ENCODE data around the gene HAUS2.

DNA sequence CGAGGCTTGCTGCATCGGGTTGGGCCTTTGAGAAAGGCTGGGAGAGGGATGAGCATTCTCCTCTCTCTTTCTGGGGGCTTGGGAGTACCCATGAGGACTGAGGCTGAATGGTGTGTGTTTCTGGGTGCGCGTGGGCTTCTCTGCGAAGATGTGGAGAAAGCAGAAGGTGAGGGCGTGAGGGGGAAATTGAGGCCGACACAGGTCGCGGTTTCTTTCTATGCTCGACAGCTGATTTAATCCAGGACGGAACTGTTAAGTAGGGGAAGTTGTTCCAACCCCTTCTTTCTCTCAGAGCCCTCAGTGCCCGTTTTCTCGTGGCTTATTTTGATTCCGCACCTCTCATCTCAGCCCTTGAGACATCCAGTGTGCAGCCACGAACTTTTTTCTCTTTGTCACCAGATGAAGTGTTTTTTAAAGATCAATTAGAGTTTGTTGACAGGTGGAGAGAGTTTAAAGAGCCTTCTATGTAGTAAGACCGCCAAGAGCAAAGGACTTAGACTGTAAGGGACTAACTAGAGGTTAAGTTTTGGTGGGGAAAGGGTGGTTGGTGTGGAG is 27.5 kb downstream of the HAUS2 start:
- TF ChIP-seq, protein P1, sequence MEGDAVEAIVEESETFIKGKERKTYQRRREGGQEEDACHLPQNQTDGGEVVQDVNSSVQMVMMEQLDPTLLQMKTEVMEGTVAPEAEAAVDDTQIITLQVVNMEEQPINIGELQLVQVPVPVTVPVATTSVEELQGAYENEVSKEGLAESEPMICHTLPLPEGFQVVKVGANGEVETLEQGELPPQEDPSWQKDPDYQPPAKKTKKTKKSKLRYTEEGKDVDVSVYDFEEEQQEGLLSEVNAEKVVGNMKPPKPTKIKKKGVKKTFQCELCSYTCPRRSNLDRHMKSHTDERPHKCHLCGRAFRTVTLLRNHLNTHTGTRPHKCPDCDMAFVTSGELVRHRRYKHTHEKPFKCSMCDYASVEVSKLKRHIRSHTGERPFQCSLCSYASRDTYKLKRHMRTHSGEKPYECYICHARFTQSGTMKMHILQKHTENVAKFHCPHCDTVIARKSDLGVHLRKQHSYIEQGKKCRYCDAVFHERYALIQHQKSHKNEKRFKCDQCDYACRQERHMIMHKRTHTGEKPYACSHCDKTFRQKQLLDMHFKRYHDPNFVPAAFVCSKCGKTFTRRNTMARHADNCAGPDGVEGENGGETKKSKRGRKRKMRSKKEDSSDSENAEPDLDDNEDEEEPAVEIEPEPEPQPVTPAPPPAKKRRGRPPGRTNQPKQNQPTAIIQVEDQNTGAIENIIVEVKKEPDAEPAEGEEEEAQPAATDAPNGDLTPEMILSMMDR (IDR thresholded peaks at IDR 0.05; ENCODE audit: poor library complexity, severe bottlenecking): no peak
- no peak for TF ChIP-seq POLR2AphosphoS5 (IDR thresholded peaks at IDR 0.05)

All from neural cell (in vitro differentiated cells).